Measurements from ENCODE around the gene PPIB. TPM values are rescaled to one million over a fixed set of nuclear protein-coding genes. Genes with fewer than 3 reads are reported as not detected.

PPIB gene
- total RNA-seq, 1 donor from 2014 or later = 804 TPM

- no peaks in the 10 kb centered on the region for H3K27me3 Mint-ChIP-seq (ENCODE audit: low read depth, unreplicated experiment)
- Histone ChIP-seq H3K79me2 (ENCODE audit: insufficient read depth, low read length) (no peaks in the 10 kb centered on the region), H2AFZ (ENCODE audit: low read depth, low read length) (no peak overlapping the region), H3K4me3 (ENCODE audit: insufficient read depth, low read depth, low read length) (no peak overlapping the region), H3K27ac (ENCODE audit: low read depth, low read length) (no peak overlapping the region), H4K20me1 (ENCODE audit: insufficient read depth, low read length) (peaks cover 23% of the 10 kb centered on the region), H3K36me3 (ENCODE audit: insufficient read depth, low read length) (peaks cover 17% of the 10 kb centered on the region), H3K4me2 (ENCODE audit: low read length) (no peak overlapping the region), H3K27me3 (ENCODE audit: insufficient read depth, low read length) (no peaks in the 10 kb centered on the region), H3K9ac (ENCODE audit: low read length) (no peak overlapping the region), H3K9me3 (ENCODE audit: insufficient read depth, low read depth, low read length) (no peaks in the 10 kb centered on the region), H3K4me1 (ENCODE audit: insufficient read depth, low read length) (peaks cover 9% of the 10 kb centered on the region)
- no peak for DNase-seq (ENCODE audit: low read depth)
- no peak overlapping the region for H3K27ac Mint-ChIP-seq (ENCODE audit: unreplicated experiment)
- no peak for FAIRE-seq
- H3K36me3 Mint-ChIP-seq (ENCODE audit: low read depth, unreplicated experiment) = peaks cover 13% of the 10 kb centered on the region
- H3K4me1 Mint-ChIP-seq (ENCODE audit: low read depth, unreplicated experiment) = no peaks in the 10 kb centered on the region
- H3K4me3 Mint-ChIP-seq (ENCODE audit: unreplicated experiment) = no peak overlapping the region
- TF ChIP-seq CTCF (IDR thresholded peaks at IDR 0.05; ENCODE audit: insufficient read depth, low read depth, low read length) (no peak), EZH2 (IDR thresholded peaks at IDR 0.05; ENCODE audit: insufficient read depth, low read length) (no peak)
- H3K9me3 Mint-ChIP-seq (ENCODE audit: unreplicated experiment) = no peaks in the 10 kb centered on the region
Observed at GRCh38 chr15:64144565-64145281, 18.1 kb downstream of the PPIB start.

DNA sequence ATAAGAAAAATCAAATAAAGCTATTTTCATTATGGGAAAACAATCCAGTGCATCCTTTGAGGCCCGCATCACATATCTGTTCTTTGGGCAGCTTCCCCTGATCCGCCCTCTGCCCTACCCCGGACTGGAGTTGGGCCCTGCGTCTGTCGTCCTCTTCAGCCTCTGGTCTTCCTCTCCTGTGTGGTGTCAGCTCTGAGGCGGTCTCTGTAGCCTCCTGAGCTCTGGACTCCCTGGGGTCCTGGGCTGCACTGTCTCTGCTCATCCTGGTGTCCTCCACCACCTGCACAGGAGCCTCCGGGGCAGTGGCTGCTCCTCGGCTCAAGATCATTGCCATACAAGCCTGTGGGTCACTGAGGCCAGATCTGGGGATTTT, 18.6 kb downstream of the PPIB start:
- no peak for TF ChIP-seq EZH2 (IDR thresholded peaks at IDR 0.05; ENCODE audit: insufficient read depth, low read length)
- TF ChIP-seq CTCF (IDR thresholded peaks at IDR 0.05; ENCODE audit: insufficient read depth, low read depth, low read length) = no peak
- peaks cover 13% of the 10 kb centered on the region for H3K36me3 Mint-ChIP-seq (ENCODE audit: low read depth, unreplicated experiment)
- no peak for DNase-seq (ENCODE audit: low read depth)
- no peak overlapping the region for H3K27ac Mint-ChIP-seq (ENCODE audit: unreplicated experiment)
- H3K4me1 ChIP-seq (ENCODE audit: insufficient read depth, low read length) = peaks cover 9% of the 10 kb centered on the region
- no peaks in the 10 kb centered on the region for H3K4me1 Mint-ChIP-seq (ENCODE audit: low read depth, unreplicated experiment)
- H3K27ac ChIP-seq (ENCODE audit: low read depth, low read length) = no peak overlapping the region
- no peak overlapping the region for H3K4me3 Mint-ChIP-seq (ENCODE audit: unreplicated experiment)
- no peaks in the 10 kb centered on the region for H3K9me3 ChIP-seq (ENCODE audit: insufficient read depth, low read depth, low read length)
- no peak overlapping the region for H3K9ac ChIP-seq (ENCODE audit: low read length)
- no peaks in the 10 kb centered on the region for H3K9me3 Mint-ChIP-seq (ENCODE audit: unreplicated experiment)
- no peaks in the 10 kb centered on the region for H3K79me2 ChIP-seq (ENCODE audit: insufficient read depth, low read length)
- H3K27me3 Mint-ChIP-seq (ENCODE audit: low read depth, unreplicated experiment) = no peaks in the 10 kb centered on the region
- H4K20me1 ChIP-seq (ENCODE audit: insufficient read depth, low read length) = peaks cover 19% of the 10 kb centered on the region
- H3K4me3 ChIP-seq (ENCODE audit: insufficient read depth, low read depth, low read length) = no peak overlapping the region
- FAIRE-seq = no peak
- H3K36me3 ChIP-seq (ENCODE audit: insufficient read depth, low read length) = peaks cover 17% of the 10 kb centered on the region
- no peak overlapping the region for H3K4me2 ChIP-seq (ENCODE audit: low read length)
- H3K27me3 ChIP-seq (ENCODE audit: insufficient read depth, low read length) = no peaks in the 10 kb centered on the region
- no peak overlapping the region for H2AFZ ChIP-seq (ENCODE audit: low read depth, low read length)

GRCh38 chr15:64143276-64143675, 19.5 kb downstream of the PPIB start:
- Mint-ChIP-seq H3K4me3 (ENCODE audit: unreplicated experiment) (no peak overlapping the region), H3K27me3 (ENCODE audit: low read depth, unreplicated experiment) (no peaks in the 10 kb centered on the region), H3K36me3 (ENCODE audit: low read depth, unreplicated experiment) (peaks cover 13% of the 10 kb centered on the region), H3K4me1 (ENCODE audit: low read depth, unreplicated experiment) (no peaks in the 10 kb centered on the region), H3K9me3 (ENCODE audit: unreplicated experiment) (no peaks in the 10 kb centered on the region), H3K27ac (ENCODE audit: unreplicated experiment) (no peak overlapping the region)
- Histone ChIP-seq H3K4me1 (ENCODE audit: insufficient read depth, low read length) (peaks cover 9% of the 10 kb centered on the region), H4K20me1 (ENCODE audit: insufficient read depth, low read length) (peaks cover 19% of the 10 kb centered on the region), H3K9me3 (ENCODE audit: insufficient read depth, low read depth, low read length) (no peaks in the 10 kb centered on the region), H3K79me2 (ENCODE audit: insufficient read depth, low read length) (no peaks in the 10 kb centered on the region), H3K4me3 (ENCODE audit: insufficient read depth, low read depth, low read length) (no peak overlapping the region), H3K4me2 (ENCODE audit: low read length) (no peak overlapping the region), H3K27ac (ENCODE audit: low read depth, low read length) (no peak overlapping the region), H3K36me3 (ENCODE audit: insufficient read depth, low read length) (peaks cover 23% of the 10 kb centered on the region), H3K27me3 (ENCODE audit: insufficient read depth, low read length) (no peaks in the 10 kb centered on the region), H3K9ac (ENCODE audit: low read length) (no peak overlapping the region), H2AFZ (ENCODE audit: low read depth, low read length) (no peak overlapping the region)
- DNase-seq (ENCODE audit: low read depth) (no peak), FAIRE-seq (no peak)
- TF ChIP-seq CTCF (IDR thresholded peaks at IDR 0.05; ENCODE audit: insufficient read depth, low read depth, low read length) (no peak), EZH2 (IDR thresholded peaks at IDR 0.05; ENCODE audit: insufficient read depth, low read length) (no peak)
